Stimulated activated CD4-positive, alpha-beta T cell treated with anti-CD3 and anti-CD28 coated beads, Interleukin-15, amount 100 ng/mL, for 1 hour (primary cell): Measurements from ENCODE around the gene TMEM245.
"Not testable (repeated sequence)": the region's sequence is repeated elsewhere in the genome, so short reads cannot be mapped to it uniquely, and the experiment has no call there.

Source experiments
- DNase-seq, 2 donors: peaks; one replicate each; pipeline ENCODE4 v3.0.0-alpha.2; 2020; ENCODE audit warnings: low read depth in 1 of 2, low spot score in 1 of 2

TMEM245 gene

GRCh38 chr9:109133533-109133932, 13.8 kb upstream of the TMEM245 start:
- no peak for DNase-seq

GRCh38 chr9:109132567-109133021, 12.8 kb upstream of the TMEM245 start:
- DNase-seq = no peak

GRCh38 chr9:109129470-109130197, 9.9 kb upstream of the TMEM245 start:
- no peak for DNase-seq

- DNase-seq = not testable (repeated sequence)
Measured at GRCh38 chr9:109126671-109127070, 6.9 kb upstream of the TMEM245 start.

- DNase-seq = no peak
Measured at GRCh38 chr9:109124121-109124520, 4.4 kb upstream of the TMEM245 start.

GRCh38 chr9:109122726-109123621, 3.2 kb upstream of the TMEM245 start:
- DNase-seq = no peak

GRCh38 chr9:109121232-109121796, 1.6 kb upstream of the TMEM245 start:
- no peak for DNase-seq

GRCh38 chr9:109120204-109120789, 550 bp upstream of the TMEM245 start:
- no peak for DNase-seq

GRCh38 chr9:109118808-109119438, 824 bp downstream of the TMEM245 start:
- peak in 1 of 2 donors; percentile 4 for DNase-seq

- no peak for DNase-seq
Measured at GRCh38 chr9:109117856-109118807, 1.6 kb downstream of the TMEM245 start.

GRCh38 chr9:109115931-109116526, 3.7 kb downstream of the TMEM245 start:
- DNase-seq = no peak

GRCh38 chr9:109114670-109115069, 5.1 kb downstream of the TMEM245 start:
- DNase-seq = no peak

- DNase-seq = no peak
Measured at GRCh38 chr9:109113892-109114609, 5.7 kb downstream of the TMEM245 start.

GRCh38 chr9:109113254-109113653, 6.5 kb downstream of the TMEM245 start:
- no peak for DNase-seq

GRCh38 chr9:109110329-109111021, 9.3 kb downstream of the TMEM245 start:
- no peak for DNase-seq

- no peak for DNase-seq
Measured at GRCh38 chr9:109109967-109110328, 9.8 kb downstream of the TMEM245 start.

- DNase-seq = no peak
Measured at GRCh38 chr9:109108318-109108717, 11.4 kb downstream of the TMEM245 start.
